GM23248 (cell line): ENCODE results near the gene FBXO24. TPM values are rescaled to one million over a fixed set of nuclear protein-coding genes. Genes with fewer than 3 reads are reported as not detected.

Experiments
- DNase-seq: peaks from one replicate; pipeline ENCODE4 v3.0.0-alpha.2; 2015
- H2AFZ ChIP-seq: fragments of 200-600 bp; sonication (generic); 2 replicates; pipeline ENCODE4 v1.6.1; 2016; ENCODE audit warnings: antibody characterized with exemption
- H3F3A ChIP-seq: fragments of 200-600 bp; sonication (generic); 2 replicates; pipeline ENCODE4 v1.6.1; 2016; ENCODE audit warnings: mild to moderate bottlenecking, antibody characterized with exemption, mixed run types; ENCODE audit not compliant: insufficient read depth
- H3K27ac ChIP-seq: fragments of 200-600 bp; sonication (generic); 2 replicates; pipeline ENCODE4 v1.5.1; 2016; ENCODE audit warnings: mild to moderate bottlenecking
- H3K27me3 ChIP-seq: fragments of 200-600 bp; sonication (generic); replicated peaks from 2 replicates; pipeline ENCODE4 v1.6.1; 2016; ENCODE audit warnings: mild to moderate bottlenecking; ENCODE audit not compliant: insufficient read depth
- H3K36me3 ChIP-seq: fragments of 200-600 bp; sonication (generic); 2 replicates; pipeline ENCODE4 v1.6.1; 2016; ENCODE audit warnings: low read depth, mild to moderate bottlenecking
- H3K4me1 ChIP-seq: fragments of 200-600 bp; sonication (generic); 2 replicates; pipeline ENCODE4 v1.6.1; 2016; ENCODE audit warnings: mild to moderate bottlenecking; ENCODE audit not compliant: insufficient read depth
- H3K4me2 ChIP-seq: fragments of 200-600 bp; sonication (generic); one replicate; pipeline ENCODE4 v1.6.1; 2016; ENCODE audit warnings: mild to moderate bottlenecking; ENCODE audit not compliant: unreplicated experiment
- H3K4me3 ChIP-seq: fragments of 200-600 bp; sonication (generic); 2 replicates; pipeline ENCODE4 v1.5.1; 2016; ENCODE audit warnings: mild to moderate bottlenecking
- H3K79me2 ChIP-seq: fragments of 200-600 bp; sonication (generic); 2 replicates; pipeline ENCODE4 v1.6.1; 2016; ENCODE audit warnings: mild to moderate bottlenecking; ENCODE audit not compliant: insufficient read depth
- H3K9ac ChIP-seq: fragments of 200-600 bp; sonication (generic); 2 replicates; pipeline ENCODE4 v1.6.1; 2016; ENCODE audit warnings: mild to moderate bottlenecking
- H3K9me2 ChIP-seq: fragments of 200-600 bp; sonication (generic); 2 replicates; pipeline ENCODE4 v1.6.1; 2016; ENCODE audit warnings: mixed run types, mild to moderate bottlenecking, moderate library complexity; ENCODE audit not compliant: insufficient read depth
- H3K9me3 ChIP-seq: fragments of 200-600 bp; sonication (generic); one replicate; pipeline ENCODE4 v1.6.1; 2017; ENCODE audit warnings: low read depth
- H4K20me1 ChIP-seq: fragments of 200-600 bp; sonication (generic); 2 replicates; pipeline ENCODE4 v1.6.0; 2016; ENCODE audit not compliant: insufficient read depth
- EZH2 ChIP-seq: fragments of 200-600 bp; sonication (generic); IDR thresholded peaks from 2 replicates; pipeline ENCODE4 v1.6.1; 2018; ENCODE audit warnings: antibody characterized with exemption, mild to moderate bottlenecking; ENCODE audit not compliant: insufficient read depth, poor library complexity, severe bottlenecking
- EZH2phosphoT487 ChIP-seq: fragments of 200-600 bp; sonication (generic); IDR thresholded peaks from 2 replicates; pipeline ENCODE4 v1.6.1; 2018; ENCODE audit warnings: antibody characterized with exemption, moderate library complexity, mild to moderate bottlenecking, low read depth; ENCODE audit not compliant: insufficient read depth
- WGBS, 2 experiments: methylation state at CpG; one replicate each; pipeline ENCODE4 v1.1.6; 2015 to 2017; ENCODE audit warnings: low lambda C conversion rate in 2 of 2, low coverage in 1 of 2; ENCODE audit errors: missing lambda C conversion rate in 2 of 2; 5-methylcytosine and 5-hydroxymethylcytosine counted together
- in situ Hi-C: fragments of 300-500 bp; cut with MboI; formaldehyde crosslinking; loops from 2 replicates; pipeline ENCODE4 v1.15.0; 2020
- polyA plus RNA-seq: library from polyadenylated mRNA; unstranded; fragments of >200 nt; fragmentation: Nextera tagmentation; extraction: Ambion mirVana; gene quantifications from 2 replicates; pipeline ENCODE4 v1.2.1, GENCODE V29; 2016
- total RNA-seq: library from RNA; depleted of rRNA; stranded (reverse); fragments of >200 nt; shearing (Covaris generic); gene quantifications from 2 replicates; pipeline ENCODE4 v1.2.3, GENCODE V29; 2014

FBXO24 gene
- total and polyA plus RNA-seq, 2 experiments from 2014 or later = 0.11 to 0.43 TPM

GRCh38 chr7:100544386-100544785, 41.7 kb upstream of the FBXO24 start:
- peaks cover 29% of the 10 kb centered on the region for H3K4me1 ChIP-seq
- in situ Hi-C loops = no loop called here
- no peak for DNase-seq
- no peaks in the 10 kb centered on the region for H3K27me3 ChIP-seq
- H3K9ac ChIP-seq = no peak overlapping the region
- no peak overlapping the region for H3K4me2 ChIP-seq
- TF ChIP-seq EZH2phosphoT487 = no peak
- TF ChIP-seq EZH2 = no peak
- no peak overlapping the region for H3K4me3 ChIP-seq
- no peak overlapping the region for H2AFZ ChIP-seq
- no peaks in the 10 kb centered on the region for H3K36me3 ChIP-seq
- peaks cover 32% of the 10 kb centered on the region for H3F3A ChIP-seq
- H3K9me2 ChIP-seq = no peaks in the 10 kb centered on the region
- H4K20me1 ChIP-seq = no peaks in the 10 kb centered on the region
- WGBS, 2 experiments = 72 to 85% methylated on average over 3 to 5 of the region's 5 CpGs
- H3K79me2 ChIP-seq = peaks cover 8% of the 10 kb centered on the region
- H3K27ac ChIP-seq = no peak overlapping the region
- H3K9me3 ChIP-seq = no peaks in the 10 kb centered on the region

DNA sequence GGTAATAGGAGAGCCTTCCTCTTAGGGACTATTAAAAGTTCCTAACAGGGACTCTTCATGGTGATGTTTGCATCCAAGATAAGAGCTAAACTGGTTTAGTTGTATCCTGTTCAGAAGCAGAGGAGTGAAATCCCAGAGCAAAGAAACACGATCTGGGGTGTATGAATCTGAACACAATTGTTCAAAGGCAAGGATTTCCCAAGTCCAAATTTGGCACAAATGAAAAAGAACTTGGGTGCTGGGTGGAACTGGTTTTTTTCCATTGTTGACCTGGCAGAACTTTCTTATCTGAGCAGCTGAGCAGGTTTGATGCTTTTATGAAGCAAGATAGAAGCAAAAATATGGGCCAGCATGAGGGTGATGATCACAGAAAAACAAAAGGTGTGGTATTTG, 41.2 kb upstream of the FBXO24 start:
- peaks cover 29% of the 10 kb centered on the region for H3K4me1 ChIP-seq

DNA sequence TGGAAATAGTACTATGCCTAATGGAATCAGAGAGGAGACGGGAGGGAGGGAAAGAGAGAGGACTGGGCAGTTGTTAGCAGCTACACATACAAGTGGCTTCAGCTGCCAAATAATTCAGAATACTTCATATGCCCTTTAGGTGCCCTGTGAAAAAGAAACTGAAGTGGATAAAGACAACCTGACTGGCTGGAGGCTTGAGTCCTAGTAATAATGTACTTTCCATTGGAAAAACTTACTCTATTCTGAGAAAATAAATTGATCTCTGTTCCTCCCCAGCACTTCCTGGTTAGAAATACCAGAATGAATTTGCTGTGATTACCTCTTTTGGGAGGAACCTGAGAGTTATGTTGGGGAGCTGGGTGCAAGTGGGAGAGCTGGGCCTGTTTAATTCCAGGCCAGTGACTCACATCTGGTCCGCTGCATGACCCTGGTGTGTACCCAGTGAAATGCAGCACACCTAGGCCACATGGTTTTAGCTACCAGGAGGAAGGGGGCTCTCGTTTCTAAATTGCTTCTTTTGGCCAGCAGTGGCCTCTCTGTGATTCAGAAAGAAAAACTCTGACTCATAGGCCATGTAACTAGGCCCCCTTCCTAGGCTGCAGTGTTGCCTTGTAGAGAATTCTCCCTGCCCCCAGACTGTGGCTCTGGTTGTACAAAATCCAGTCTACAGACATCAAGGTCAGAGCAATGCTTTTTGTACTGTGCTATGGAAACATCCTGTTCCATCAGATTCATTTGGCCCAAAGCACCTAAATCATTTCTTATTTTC, 40.6 kb upstream of the FBXO24 start:
- Histone ChIP-seq H3K36me3 (no peaks in the 10 kb centered on the region), H2AFZ (peak overlapping the region; percentile 51), H3K4me1 (peaks cover 29% of the 10 kb centered on the region), H3K4me2 (peak overlapping the region; percentile 66), H3K4me3 (peak overlapping the region; percentile 23), H3K79me2 (peaks cover 8% of the 10 kb centered on the region), H3K9me2 (no peaks in the 10 kb centered on the region), H3K27me3 (no peaks in the 10 kb centered on the region), H3F3A (peaks cover 32% of the 10 kb centered on the region), H3K9ac (peak overlapping the region; percentile 27; the same call in 1 of the 2 replicates), H3K9me3 (no peaks in the 10 kb centered on the region), H4K20me1 (no peaks in the 10 kb centered on the region), H3K27ac (peak overlapping the region; percentile 64)
- in situ Hi-C loops = no loop called here
- 29 to 30% methylated on average over 3 of the region's 3 CpGs for WGBS, 2 experiments
- TF ChIP-seq EZH2phosphoT487 (no peak), EZH2 (no peak)
- DNase-seq = peak; percentile 90

More for the DNA sequence above, 41.2 kb upstream of the FBXO24 start:
- no peak for TF ChIP-seq EZH2
- no peak for TF ChIP-seq EZH2phosphoT487
- in situ Hi-C loops = no loop called here
- H3K4me3 ChIP-seq = no peak overlapping the region
- H3F3A ChIP-seq = peaks cover 32% of the 10 kb centered on the region
- H3K9me3 ChIP-seq = no peaks in the 10 kb centered on the region
- peak overlapping the region; percentile 66 for H3K4me2 ChIP-seq
- H3K79me2 ChIP-seq = peaks cover 8% of the 10 kb centered on the region
- no peak overlapping the region for H3K9ac ChIP-seq
- H4K20me1 ChIP-seq = no peaks in the 10 kb centered on the region
- H2AFZ ChIP-seq = peak overlapping the region; percentile 51
- DNase-seq = peak; percentile 15
- H3K27ac ChIP-seq = peak overlapping the region; percentile 64
- H3K9me2 ChIP-seq = no peaks in the 10 kb centered on the region
- WGBS, 2 experiments = 86 to 94% methylated on average over 1 of the region's 1 CpG
- H3K36me3 ChIP-seq = no peaks in the 10 kb centered on the region
- no peaks in the 10 kb centered on the region for H3K27me3 ChIP-seq

DNA sequence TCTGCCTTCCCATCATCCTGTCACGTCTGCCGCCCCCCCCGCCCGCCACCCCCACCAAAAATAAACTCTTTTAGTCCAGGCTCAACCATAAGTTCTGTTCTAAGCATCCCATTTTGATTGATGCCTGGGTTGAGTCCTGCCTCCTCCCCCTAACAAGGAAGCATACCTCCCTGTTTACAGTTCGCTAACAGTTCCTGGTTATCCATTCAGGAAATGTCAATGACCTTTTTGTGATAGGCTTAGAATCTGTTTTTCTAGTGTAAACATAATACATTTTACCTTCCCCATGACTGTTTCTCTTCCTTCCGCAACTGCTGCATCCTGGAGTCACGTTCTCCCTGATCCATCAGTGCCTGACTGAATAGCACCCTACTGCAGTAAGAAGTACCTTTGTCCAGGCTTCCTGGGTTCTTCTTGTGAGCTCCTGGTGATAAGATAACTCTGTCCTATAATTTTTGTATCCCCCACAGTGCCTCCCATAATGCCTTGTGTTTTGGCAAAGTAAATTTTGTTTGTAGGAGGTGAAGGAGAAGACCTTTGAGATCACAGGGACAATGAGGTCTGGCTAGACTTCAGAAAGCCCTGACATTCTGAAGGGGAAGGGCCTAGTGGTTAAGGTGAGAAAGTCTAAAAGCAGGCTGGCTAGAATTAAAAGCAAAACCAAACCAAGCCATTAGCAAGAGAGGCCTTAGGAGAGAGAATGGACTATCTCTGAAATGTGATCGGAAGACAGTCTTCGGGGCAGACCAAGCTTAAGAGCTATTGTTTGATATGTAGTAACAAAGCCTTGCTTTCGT, 39.8 kb upstream of the FBXO24 start:
- no peaks in the 10 kb centered on the region for H3K36me3 ChIP-seq
- peak overlapping the region; percentile 27 for H3K9ac ChIP-seq
- H3K27me3 ChIP-seq = no peaks in the 10 kb centered on the region
- H4K20me1 ChIP-seq = no peaks in the 10 kb centered on the region
- H3F3A ChIP-seq = peaks cover 32% of the 10 kb centered on the region
- 80 to 85% methylated on average over 10 of the region's 10 CpGs for WGBS, 2 experiments
- peak overlapping the region; percentile 51 for H2AFZ ChIP-seq
- H3K4me3 ChIP-seq = no peak overlapping the region
- H3K9me3 ChIP-seq = no peaks in the 10 kb centered on the region
- H3K27ac ChIP-seq = peak overlapping the region; percentile 64
- peaks cover 8% of the 10 kb centered on the region for H3K79me2 ChIP-seq
- H3K4me1 ChIP-seq = peaks cover 29% of the 10 kb centered on the region
- peak overlapping the region; percentile 66 for H3K4me2 ChIP-seq
- DNase-seq = no peak
- in situ Hi-C loops = no loop called here
- H3K9me2 ChIP-seq = no peaks in the 10 kb centered on the region
- no peak for TF ChIP-seq EZH2phosphoT487
- TF ChIP-seq EZH2 = no peak
